T-helper 2 cell treated with Interferon-gamma antibody and Interleukin-4, amounts not matched to agents 100 ng/mL and 5 ng/mL, for 36 hours (primary cell): ENCODE data around the gene CDK5RAP2. TPM values are rescaled to one million over a fixed set of nuclear protein-coding genes. Genes with fewer than 3 reads are reported as not detected.

ENCODE experiments used
- intact Hi-C: fragments of 100-400 bp; cut with micrococcal nuclease; formaldehyde crosslinking; loops from one replicate; pipeline ENCODE4 v1.15.1; 2023
- total RNA-seq: library from RNA; stranded (reverse); gene quantifications from 2 replicates; pipeline ENCODE4 v1.2.3, GENCODE V29; 2022

CDK5RAP2 gene
- total RNA-seq, 1 donor from 2014 or later, result 91.6 TPM

DNA sequence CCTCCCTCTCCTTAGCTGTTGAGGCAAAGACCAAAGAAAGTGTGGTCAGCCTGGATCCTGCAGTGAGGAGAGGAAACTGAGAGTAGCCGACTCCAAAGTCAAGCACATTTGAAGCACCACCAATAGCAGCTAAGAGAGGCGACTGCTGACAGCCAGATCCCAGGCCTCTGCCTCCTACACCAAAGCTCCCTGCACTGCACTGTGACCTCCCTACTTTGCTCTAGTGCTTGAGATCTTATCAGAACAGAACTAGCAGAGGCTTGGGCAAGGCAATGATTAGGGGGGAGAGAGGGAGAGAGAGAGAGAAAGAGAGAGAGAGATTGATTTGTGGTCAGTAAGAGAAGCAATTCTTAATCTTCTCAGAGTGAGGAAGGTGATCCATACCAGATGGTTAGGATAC, 216.3 kb downstream of the CDK5RAP2 start:
- intact Hi-C loops, result no loop called here

DNA sequence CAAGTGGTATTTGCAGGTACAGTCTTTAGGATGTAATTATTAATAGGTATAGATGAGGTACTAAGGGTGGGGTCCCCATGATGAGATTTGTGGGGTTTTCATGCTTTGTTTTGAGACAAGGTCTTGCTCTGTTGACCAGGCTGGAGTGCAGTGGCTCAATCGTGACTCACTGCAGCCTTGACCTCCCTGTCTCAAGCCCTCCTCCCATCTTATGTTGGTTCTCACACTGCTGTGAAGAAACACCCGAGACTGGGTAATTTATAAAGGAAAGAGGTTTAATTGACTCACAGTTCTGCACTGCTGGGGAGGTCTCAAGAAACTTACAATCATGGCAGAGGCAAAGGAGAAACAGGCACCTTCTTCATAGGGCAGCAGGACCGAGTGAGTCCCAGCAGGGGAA, 217.5 kb downstream of the CDK5RAP2 start:
- intact Hi-C loops, result no loop called here

DNA sequence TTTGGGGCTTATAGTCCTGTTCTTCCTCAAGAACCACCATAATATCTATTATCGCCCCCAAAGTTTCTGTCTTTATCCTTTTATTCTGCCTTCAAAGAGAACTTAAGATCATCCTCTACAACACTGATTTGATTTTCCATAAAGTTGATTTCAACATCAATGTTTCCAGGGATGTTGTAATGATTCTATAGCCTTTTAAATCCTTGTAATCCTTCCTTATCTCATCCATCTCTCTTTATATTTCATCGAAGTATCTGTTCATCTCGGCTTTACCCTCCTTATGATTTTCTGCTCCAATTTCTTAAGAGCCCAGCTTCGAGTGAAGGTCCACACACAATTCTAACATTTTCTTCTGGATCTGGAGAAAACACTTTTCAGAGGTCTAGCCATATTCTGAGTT, 218.4 kb downstream of the CDK5RAP2 start:
- intact Hi-C loops, result no loop called here

DNA sequence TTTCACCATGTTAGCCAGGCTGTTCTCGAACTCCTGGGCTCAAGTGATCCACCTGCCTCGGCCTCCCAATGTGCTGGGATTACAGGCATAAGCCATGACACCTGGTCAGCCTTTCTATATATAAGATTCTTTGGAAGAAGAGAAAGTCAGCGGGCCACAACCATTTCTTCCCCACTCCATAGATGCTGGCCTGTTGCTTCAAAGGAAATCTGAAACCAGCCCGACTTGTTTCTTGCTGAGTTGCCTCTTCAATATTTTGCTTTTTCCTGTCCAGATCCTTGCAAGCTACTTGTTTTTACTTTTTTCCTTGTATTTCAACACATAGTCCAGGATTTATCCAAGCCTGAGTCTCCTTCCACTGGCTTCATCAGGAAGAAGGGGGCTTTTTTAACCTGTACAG, 219.5 kb downstream of the CDK5RAP2 start:
- intact Hi-C loops, result no loop called here

DNA sequence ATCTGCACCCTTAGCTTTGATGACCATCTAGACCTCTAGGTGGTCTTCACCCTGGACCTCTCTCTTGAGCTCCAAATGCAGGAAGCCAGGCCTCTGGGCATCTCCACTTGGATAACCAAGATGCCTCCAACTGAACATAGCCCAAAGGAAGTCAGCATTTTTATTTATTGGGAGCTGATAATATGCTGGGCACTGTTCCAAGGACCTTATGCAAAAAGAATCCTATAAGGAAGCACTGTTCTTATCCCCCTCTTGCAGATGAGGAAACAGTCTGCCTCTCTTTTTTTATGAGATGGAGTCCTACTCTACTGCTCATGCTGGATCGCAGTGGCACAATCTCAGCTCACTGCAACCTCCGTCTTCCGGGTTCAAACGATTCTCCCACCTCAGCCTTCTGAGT, 219.9 kb downstream of the CDK5RAP2 start:
- intact Hi-C loops, result no loop called here

DNA sequence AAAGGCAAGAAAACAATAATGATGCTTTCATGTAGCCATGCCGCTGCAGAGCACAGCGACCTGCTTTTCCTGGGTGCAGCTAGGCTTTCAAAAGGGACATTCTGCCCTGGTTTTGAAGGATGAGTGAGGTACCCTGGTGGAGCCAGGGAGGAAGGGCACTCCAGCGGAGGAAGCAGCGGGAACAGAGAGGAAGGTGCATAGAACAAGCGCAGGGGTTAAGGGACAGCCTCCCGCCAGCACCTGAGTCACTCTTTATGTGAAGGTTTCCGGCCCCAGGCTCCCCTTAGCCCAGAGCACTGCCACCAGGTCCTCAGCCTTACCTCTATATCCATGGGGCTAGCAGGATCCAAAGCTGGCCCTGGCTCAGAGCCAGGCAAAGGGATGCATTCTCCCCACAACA, 221.1 kb downstream of the CDK5RAP2 start:
- intact Hi-C loops, result no loop called here

DNA sequence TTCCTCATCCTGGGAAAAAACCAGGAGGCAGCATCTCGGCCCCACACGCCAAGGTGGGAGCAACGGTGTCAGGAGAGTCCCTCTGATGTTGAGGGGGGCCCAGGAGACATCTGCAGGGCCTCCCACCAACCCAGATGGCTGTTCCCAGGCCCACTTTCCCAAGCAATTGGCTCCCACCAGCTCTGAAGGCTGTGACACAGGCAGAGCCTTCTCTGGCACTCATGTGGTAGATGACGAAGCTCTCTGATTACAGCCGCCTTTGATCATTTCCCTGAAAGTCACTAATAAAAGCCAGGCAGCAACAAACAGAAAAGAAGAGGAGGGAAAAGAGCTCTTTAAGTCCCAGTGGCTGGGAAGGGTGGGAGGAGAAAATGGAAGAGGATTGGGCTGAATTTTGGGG, 226.5 kb downstream of the CDK5RAP2 start:
- intact Hi-C loops, result no loop called here

DNA sequence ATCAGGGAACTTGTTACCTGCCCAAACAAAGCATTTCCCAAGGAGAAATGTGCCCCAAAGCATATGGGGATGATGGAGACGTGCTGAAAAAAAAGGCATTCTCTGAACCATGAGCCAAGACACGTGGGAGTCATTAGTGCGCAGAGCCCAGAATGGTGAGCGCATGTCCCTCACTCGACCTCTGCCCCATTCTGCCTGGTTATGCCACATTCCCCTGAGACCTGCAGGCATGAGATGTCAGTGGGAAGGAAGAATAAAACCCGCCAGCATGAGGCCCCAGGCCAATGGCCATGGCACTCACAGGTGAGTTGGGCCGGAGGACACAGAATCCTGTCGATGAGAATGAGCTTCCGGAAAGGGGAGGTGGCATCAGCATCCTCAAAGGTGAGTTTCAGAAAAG, 228.9 kb downstream of the CDK5RAP2 start:
- intact Hi-C loops, result no loop called here

DNA sequence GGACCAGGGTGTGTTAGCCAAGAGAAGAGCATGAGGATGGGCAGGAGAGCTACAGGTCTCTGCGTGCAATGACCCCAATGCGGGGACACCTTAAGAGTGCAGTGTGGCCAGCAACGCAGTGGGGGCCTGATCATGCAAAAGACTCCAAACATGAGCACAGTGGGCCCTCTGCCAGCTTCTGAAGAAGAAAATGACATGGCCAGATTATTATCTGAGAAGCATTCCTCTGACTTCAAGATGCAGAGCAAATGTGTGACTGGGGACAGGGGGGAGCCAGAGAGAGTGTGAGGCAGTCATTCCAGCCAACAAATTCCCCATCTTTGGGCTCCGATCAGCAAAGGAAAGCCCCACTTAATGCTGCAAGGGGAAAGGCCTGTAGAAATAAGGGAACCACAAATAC, 229.4 kb downstream of the CDK5RAP2 start:
- intact Hi-C loops, result no loop called here

DNA sequence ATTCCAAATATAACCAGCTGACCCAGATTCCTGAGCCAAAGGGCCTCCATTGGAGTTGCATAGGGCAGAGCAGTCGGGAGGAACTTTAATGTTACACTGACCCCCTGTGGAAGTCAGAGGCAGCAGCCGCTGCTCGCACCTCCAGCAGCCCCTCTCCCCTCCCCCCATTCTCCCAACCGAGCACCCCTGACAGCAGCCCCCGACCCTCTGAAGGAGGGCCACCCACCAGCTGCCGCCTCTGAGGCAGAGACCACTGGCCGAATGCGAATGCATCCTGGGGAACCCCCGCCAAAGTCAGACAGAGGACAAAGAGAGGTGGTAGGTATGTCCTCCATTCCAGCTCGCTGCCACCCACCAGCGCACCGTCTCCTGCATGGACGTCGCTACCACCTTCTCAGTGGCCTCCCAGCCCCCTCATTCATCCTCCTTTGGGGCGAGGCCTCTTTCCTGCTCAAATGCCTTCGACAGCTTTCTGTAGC, 231.0 kb downstream of the CDK5RAP2 start:
- intact Hi-C loops, result no loop called here

DNA sequence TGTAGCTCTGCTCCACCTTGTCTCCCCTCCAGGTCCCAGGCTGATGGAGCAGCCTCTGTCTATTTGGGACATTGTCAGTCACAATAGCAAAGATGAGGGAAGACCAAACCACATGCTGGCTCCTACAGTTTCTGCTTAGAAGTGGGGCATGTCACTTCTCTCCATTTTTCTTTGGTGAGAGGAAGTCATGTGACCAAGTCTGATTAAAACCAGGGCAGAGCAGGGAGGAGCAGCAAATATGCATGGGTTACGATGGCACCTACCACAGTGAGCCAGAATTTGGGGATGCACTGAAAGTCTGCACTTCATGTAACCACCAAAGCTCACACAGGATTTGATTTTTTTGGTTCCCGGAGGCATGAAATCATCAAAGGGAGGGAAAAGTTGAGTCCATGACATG, 234.6 kb downstream of the CDK5RAP2 start:
- intact Hi-C loops, result no loop called here

DNA sequence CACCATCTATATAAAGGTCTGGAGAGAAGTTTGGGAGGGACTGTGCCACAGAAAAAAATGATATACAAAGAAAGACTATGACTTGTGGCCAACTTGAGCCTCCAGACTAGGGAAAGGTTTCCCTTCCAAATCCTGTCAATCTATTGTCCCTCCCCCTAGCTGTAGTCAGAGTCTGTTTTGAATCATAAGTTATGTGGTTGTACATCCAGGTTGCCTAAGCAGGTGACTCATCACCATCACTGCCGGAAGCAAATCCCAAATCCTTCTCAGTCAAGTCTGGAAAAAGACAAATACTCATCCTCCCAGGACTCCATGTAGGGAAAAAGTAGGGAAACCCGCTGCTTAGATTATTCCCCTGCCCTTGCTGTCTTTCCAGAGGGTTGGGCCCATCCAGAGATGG, 235.7 kb downstream of the CDK5RAP2 start:
- intact Hi-C loops, result no loop called here

DNA sequence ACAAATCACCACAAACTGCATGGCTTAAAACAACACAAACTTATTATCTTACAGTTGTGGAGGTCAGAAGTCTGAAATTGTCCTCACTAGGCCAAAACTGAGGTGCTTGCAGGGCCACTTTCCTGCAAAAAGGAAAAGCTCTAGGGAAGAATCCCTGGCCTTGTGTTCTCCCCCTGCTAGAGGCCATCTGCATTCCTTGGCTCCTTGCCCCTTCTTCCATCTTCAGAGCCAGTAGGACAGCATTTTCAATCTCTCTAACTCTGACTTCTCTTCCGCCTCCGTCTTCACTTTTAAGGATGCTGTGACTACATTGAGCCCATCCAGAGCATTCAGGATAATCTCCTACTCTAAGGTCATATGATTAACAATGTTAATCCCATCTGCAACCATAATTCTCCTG, 236.6 kb downstream of the CDK5RAP2 start:
- intact Hi-C loops, result no loop called here

Other genes starting within 250 kb of the CDK5RAP2 start
- gene MEGF9, start 134.3 kb upstream of the CDK5RAP2 start, total RNA-seq, result 8.7 TPM in 2 replicates
- gene FBXW2, start 213.2 kb upstream of the CDK5RAP2 start, total RNA-seq, result 90.4 and 90.8 TPM in 2 replicates